ENCODE data around the gene KXD1. TPM values are rescaled to one million over a fixed set of nuclear protein-coding genes. Genes with fewer than 3 reads are reported as not detected.

The KXD1 gene
- total and polyA plus RNA-seq, 4 donors = 51.3 to 117 (median 74.8) TPM

- H3K4me3 ChIP-seq = no peak overlapping the region
- H3K9me3 ChIP-seq (ENCODE audit: control insufficient read depth in 4 of 4, insufficient read depth in 3 of 4, low read length in 3 of 4) = peaks cover 0 to 1% (median 0%) of the 10 kb centered on the region in 4 donors
- H3K36me3 ChIP-seq (ENCODE audit: control insufficient read depth in 4 of 4, insufficient read depth in 4 of 4, low read length in 4 of 4) = peaks cover 0 to 7% (median 5%) of the 10 kb centered on the region in 4 donors
- WGBS, 2 donors = 50 to 52% methylated on average over 24 to 25 of the region's 25 CpGs
- peaks cover 0 to 17% (median 17%) of the 10 kb centered on the region in 3 donors for H3K27me3 ChIP-seq (ENCODE audit: control insufficient read depth in 3 of 3, insufficient read depth in 3 of 3, low read length in 2 of 3)
- no peak for ATAC-seq (ENCODE audit: insufficient read depth, low FRiP score)
- TF ChIP-seq CTCF (IDR thresholded peaks at IDR 0.05; ENCODE audit: control extremely low read depth, extremely low read depth) = no peak
- H3K27ac ChIP-seq (ENCODE audit: low read depth in 1 of 2, low read length in 1 of 2) = no peak overlapping the region
- H3K9ac ChIP-seq (ENCODE audit: insufficient read depth in 1 of 2, low read length in 2 of 2) = no peak overlapping the region
- no peak for DNase-seq
- peaks cover 0 to 21% (median 11%) of the 10 kb centered on the region in 5 donors for H3K4me1 ChIP-seq (ENCODE audit: control insufficient read depth in 5 of 5, insufficient read depth in 5 of 5, low read length in 5 of 5)
Observed at GRCh38 chr19:18593367-18594095, 35.9 kb downstream of the KXD1 start.

GRCh38 chr19:18594096-18594823 is 36.6 kb downstream of the KXD1 start:
- Histone ChIP-seq H3K36me3 (ENCODE audit: control insufficient read depth in 4 of 4, insufficient read depth in 4 of 4, low read length in 4 of 4) (peaks cover 0 to 7% (median 5%) of the 10 kb centered on the region in 4 donors), H3K27ac (ENCODE audit: low read depth in 1 of 2, low read length in 1 of 2) (no peak overlapping the region), H3K4me3 (no peak overlapping the region), H3K9ac (ENCODE audit: insufficient read depth in 1 of 2, low read length in 2 of 2) (no peak overlapping the region), H3K27me3 (ENCODE audit: control insufficient read depth in 3 of 3, insufficient read depth in 3 of 3, low read length in 2 of 3) (peaks cover 0 to 20% (median 17%) of the 10 kb centered on the region in 3 donors), H3K4me1 (ENCODE audit: control insufficient read depth in 5 of 5, insufficient read depth in 5 of 5, low read length in 5 of 5) (peaks cover 0 to 18% (median 9%) of the 10 kb centered on the region in 5 donors), H3K9me3 (ENCODE audit: control insufficient read depth in 4 of 4, insufficient read depth in 3 of 4, low read length in 3 of 4) (peaks cover 0 to 1% (median 0%) of the 10 kb centered on the region in 4 donors)
- ATAC-seq (ENCODE audit: insufficient read depth, low FRiP score) (peak; percentile 77), DNase-seq (peak; percentile 84 to 88 (median 85))
- TF ChIP-seq CTCF (IDR thresholded peaks at IDR 0.05; ENCODE audit: control extremely low read depth, extremely low read depth) = peak; percentile 72
- 1 to 3% methylated on average over 39 to 54 of the region's 54 CpGs for WGBS, 2 donors

GRCh38 chr19:18594824-18595373 is 37.2 kb downstream of the KXD1 start:
- Histone ChIP-seq H3K27me3 (ENCODE audit: control insufficient read depth in 3 of 3, insufficient read depth in 3 of 3, low read length in 2 of 3) (peaks cover 0 to 20% (median 20%) of the 10 kb centered on the region in 3 donors), H3K9me3 (ENCODE audit: control insufficient read depth in 4 of 4, insufficient read depth in 3 of 4, low read length in 3 of 4) (peaks cover 0 to 1% (median 0%) of the 10 kb centered on the region in 4 donors), H3K9ac (ENCODE audit: insufficient read depth in 1 of 2, low read length in 2 of 2) (no peak overlapping the region), H3K36me3 (ENCODE audit: control insufficient read depth in 4 of 4, insufficient read depth in 4 of 4, low read length in 4 of 4) (peaks cover 0 to 7% (median 5%) of the 10 kb centered on the region in 4 donors), H3K27ac (ENCODE audit: low read depth in 1 of 2, low read length in 1 of 2) (no peak overlapping the region), H3K4me3 (no peak overlapping the region), H3K4me1 (ENCODE audit: control insufficient read depth in 5 of 5, insufficient read depth in 5 of 5, low read length in 5 of 5) (peaks cover 0 to 12% (median 4%) of the 10 kb centered on the region in 5 donors)
- ATAC-seq (ENCODE audit: insufficient read depth, low FRiP score) (no peak), DNase-seq (no peak)
- TF ChIP-seq CTCF (IDR thresholded peaks at IDR 0.05; ENCODE audit: control extremely low read depth, extremely low read depth) = no peak
- WGBS, 2 donors = 24 to 33% methylated on average over 20 to 26 of the region's 26 CpGs
